Suprapubic skin (tissue), 4 donors: ENCODE results near the gene FAM237B. TPM values are rescaled to one million over a fixed set of nuclear protein-coding genes. Genes with fewer than 3 reads are reported as not detected.
"Not testable (repeated sequence)": the region's sequence is repeated elsewhere in the genome, so short reads cannot be mapped to it uniquely, and the experiment has no call there.

Experiments used
- DNase-seq, 2 donors: peaks; one replicate each; pipeline ENCODE4 v3.0.0-alpha.2; 2019; ENCODE audit warnings: low spot score in 2 of 2
- H3K27ac ChIP-seq: fragments of 200-600 bp; sonication (generic); one replicate; pipeline ENCODE4 v1.5.1; 2019
- H3K27me3 ChIP-seq: fragments of 200-600 bp; sonication (generic); one replicate; pipeline ENCODE4 v1.5.1; 2019
- H3K36me3 ChIP-seq: fragments of 200-600 bp; sonication (generic); one replicate; pipeline ENCODE4 v1.5.1; 2019
- H3K4me1 ChIP-seq: fragments of 200-600 bp; sonication (generic); one replicate; pipeline ENCODE4 v1.5.1; 2019
- H3K4me3 ChIP-seq: fragments of 200-600 bp; sonication (generic); one replicate; pipeline ENCODE4 v1.5.1; 2019; ENCODE audit warnings: mild to moderate bottlenecking
- H3K9me3 ChIP-seq: fragments of 200-600 bp; sonication (generic); one replicate; pipeline ENCODE4 v1.5.1; 2019
- CTCF ChIP-seq, 2 donors: fragments of 200-600 bp in 1 of 2; fragments of 450-650 bp in 1 of 2; sonication (generic) in 1 of 2; IDR thresholded peaks; one replicate each; pipeline ENCODE4 v1.5.1; 2016 to 2019; ENCODE audit warnings: antibody characterized with exemption in 2 of 2, mild to moderate bottlenecking in 1 of 2, moderate library complexity in 1 of 2
- EP300 ChIP-seq: sonication (generic); formaldehyde crosslinking; IDR thresholded peaks from one replicate; pipeline ENCODE4 v1.6.1; 2017; ENCODE audit warnings: antibody characterized with exemption
- POLR2A ChIP-seq, 2 donors: fragments of 450-650 bp; IDR thresholded peaks; one replicate each; pipeline ENCODE4 v1.6.1; 2017; ENCODE audit warnings: antibody characterized with exemption in 2 of 2, mild to moderate bottlenecking in 2 of 2, moderate library complexity in 2 of 2
- POLR2AphosphoS5 ChIP-seq, 3 donors: sonication (generic); formaldehyde crosslinking; IDR thresholded peaks; one replicate each; pipeline ENCODE4 v1.6.1; 2017; ENCODE audit warnings: antibody characterized with exemption in 3 of 3
- WGBS: methylation state at CpG from one replicate; pipeline ENCODE4 v1.1.5; 2018; 5-methylcytosine and 5-hydroxymethylcytosine counted together
- total RNA-seq, 4 donors: library from RNA; depleted of rRNA; stranded (reverse); fragments of >200 nt; gene quantifications; one replicate each; pipeline ENCODE4 v1.1.0, GENCODE V29; 2016

Gene FAM237B
- not detected for total RNA-seq

- H3K27ac ChIP-seq: no peak within 1 kb of the TSS
- H3K4me1 ChIP-seq: peaks cover 11% of the 10 kb centered on the region
- H3K36me3 ChIP-seq: no peaks in the 10 kb centered on the region
- peak within 1 kb of the TSS; percentile 38 for H3K4me3 ChIP-seq
- peaks cover 58% of the 10 kb centered on the region for H3K27me3 ChIP-seq
- DNase-seq: no peak
- no peaks in the 10 kb centered on the region for H3K9me3 ChIP-seq
- TF ChIP-seq POLR2A (IDR thresholded peaks at IDR 0.05) (no peak), EP300 (no peak), POLR2AphosphoS5 (IDR thresholded peaks at IDR 0.05) (no peak), CTCF (IDR thresholded peaks at IDR 0.05) (no peak)
- WGBS: 5% methylated on average over 23 of the region's 62 CpGs
These were observed at the start of gene FAM237B for GRCh38 chr7:90320801-90321494. TSS of gene FAM237B (minus strand) at chr7:90321304. CDS start at chr7:90319748, 1,556 bp downstream.

- Histone ChIP-seq H3K4me3 (no peak overlapping the region), H3K9me3 (no peaks in the 10 kb centered on the region), H3K36me3 (peaks cover 28% of the 10 kb centered on the region), H3K4me1 (peaks cover 12% of the 10 kb centered on the region), H3K27me3 (no peaks in the 10 kb centered on the region), H3K27ac (no peak overlapping the region)
- TF ChIP-seq EP300 (no peak), CTCF (IDR thresholded peaks at IDR 0.05) (no peak), POLR2AphosphoS5 (IDR thresholded peaks at IDR 0.05) (no peak), POLR2A (IDR thresholded peaks at IDR 0.05) (no peak)
- no peak for DNase-seq
These were observed 30.9 kb upstream of the FAM237B start for GRCh38 chr7:90351987-90352386.

GRCh38 chr7:90350032-90350431, 28.9 kb upstream of the FAM237B start:
- H3K27ac ChIP-seq, DNase-seq, H3K27me3 ChIP-seq, H3K4me3 ChIP-seq, H3K9me3 ChIP-seq: not testable (repeated sequence)
- peaks cover 12% of the 10 kb centered on the region for H3K36me3 ChIP-seq
- 93% methylated on average over 3 of the region's 3 CpGs for WGBS
- H3K4me1 ChIP-seq: peaks cover 21% of the 10 kb centered on the region

GRCh38 chr7:90349305-90349704, 28.2 kb upstream of the FAM237B start:
- H3K27me3 ChIP-seq: no peaks in the 10 kb centered on the region
- H3K36me3 ChIP-seq: peaks cover 11% of the 10 kb centered on the region
- H3K4me1 ChIP-seq: peaks cover 21% of the 10 kb centered on the region
- H3K4me3 ChIP-seq: no peak overlapping the region
- no peak for DNase-seq
- no peak for TF ChIP-seq POLR2AphosphoS5 (IDR thresholded peaks at IDR 0.05)
- no peak for TF ChIP-seq CTCF (IDR thresholded peaks at IDR 0.05)
- TF ChIP-seq EP300: no peak
- no peak for TF ChIP-seq POLR2A (IDR thresholded peaks at IDR 0.05)
- no peaks in the 10 kb centered on the region for H3K9me3 ChIP-seq
- WGBS: 74% methylated on average over 4 of the region's 4 CpGs
- no peak overlapping the region for H3K27ac ChIP-seq

GRCh38 chr7:90347759-90348158, 26.7 kb upstream of the FAM237B start:
- H3K27ac ChIP-seq: no peak overlapping the region
- TF ChIP-seq POLR2AphosphoS5 (IDR thresholded peaks at IDR 0.05) (no peak), POLR2A (IDR thresholded peaks at IDR 0.05) (no peak), EP300 (no peak), CTCF (IDR thresholded peaks at IDR 0.05) (no peak)
- H3K4me3 ChIP-seq: peak overlapping the region; percentile 57
- no peaks in the 10 kb centered on the region for H3K9me3 ChIP-seq
- 66% methylated on average over 4 of the region's 4 CpGs for WGBS
- no peaks in the 10 kb centered on the region for H3K27me3 ChIP-seq
- DNase-seq: no peak
- H3K4me1 ChIP-seq: peaks cover 21% of the 10 kb centered on the region
- peaks cover 6% of the 10 kb centered on the region for H3K36me3 ChIP-seq
